Ishikawa (cell line): ENCODE results near the gene RPL13.

Source experiments
- CEBPB ChIP-seq: IDR thresholded peaks from 2 replicates; pipeline ENCODE4 v1.6.1; 2012
- CREB1 ChIP-seq: IDR thresholded peaks from 2 replicates; pipeline ENCODE4 v1.6.1; 2012; ENCODE audit warnings: low read depth
- EGR1 ChIP-seq: IDR thresholded peaks from 2 replicates; pipeline ENCODE4 v1.6.1; 2012
- EP300 ChIP-seq: IDR thresholded peaks from 2 replicates; pipeline ENCODE4 v1.6.1; 2012; ENCODE audit warnings: borderline replicate concordance
- FOXM1 ChIP-seq: IDR thresholded peaks from 2 replicates; pipeline ENCODE4 v1.6.1; 2012; ENCODE audit warnings: low read depth, borderline replicate concordance
- MAX ChIP-seq: IDR thresholded peaks from 2 replicates; pipeline ENCODE4 v1.6.1; 2012
- NFIC ChIP-seq: IDR thresholded peaks from 2 replicates; pipeline ENCODE4 v1.6.1; 2012
- RAD21 ChIP-seq: IDR thresholded peaks from 2 replicates; pipeline ENCODE4 v1.6.1; 2012; ENCODE audit warnings: low read depth
- REST ChIP-seq: IDR thresholded peaks from 2 replicates; pipeline ENCODE4 v1.6.1; 2012; ENCODE audit warnings: low read depth, mild to moderate bottlenecking
- TAF1 ChIP-seq: IDR thresholded peaks from 2 replicates; pipeline ENCODE4 v1.6.1; 2012; ENCODE audit warnings: low read depth, mild to moderate bottlenecking
- TCF12 ChIP-seq: IDR thresholded peaks from 2 replicates; pipeline ENCODE4 v1.6.1; 2012; ENCODE audit warnings: low read depth
- TEAD4 ChIP-seq: IDR thresholded peaks from 2 replicates; pipeline ENCODE4 v1.6.1; 2012
- USF1 ChIP-seq: IDR thresholded peaks from 2 replicates; pipeline ENCODE4 v1.6.1; 2012
- YY1 ChIP-seq: IDR thresholded peaks from 2 replicates; pipeline ENCODE4 v1.6.1; 2012; ENCODE audit warnings: low read depth
- ZBTB7A ChIP-seq: IDR thresholded peaks from 2 replicates; pipeline ENCODE4 v1.6.1; 2012; ENCODE audit warnings: low read depth

The RPL13 gene

GRCh38 chr16:89593841-89594240 is 33.4 kb downstream of the RPL13 start:
- TF ChIP-seq YY1 (no peak), FOXM1 (no peak), EP300 (no peak), CREB1 (no peak), EGR1 (no peak), REST (no peak), TCF12 (no peak), RAD21 (no peak), CEBPB (no peak)

- TF ChIP-seq MAX (no peak), TEAD4 (no peak), CEBPB (no peak), YY1 (no peak), RAD21 (no peak), EP300 (no peak), USF1 (no peak), ZBTB7A (no peak), TAF1 (no peak), CREB1 (no peak), TCF12 (no peak), EGR1 (no peak), REST (no peak), NFIC (no peak), FOXM1 (no peak)
These were observed 35.0 kb downstream of the RPL13 start for GRCh38 chr16:89595330-89596060.

GRCh38 chr16:89596061-89596689 is 35.7 kb downstream of the RPL13 start:
- TF ChIP-seq YY1 = no peak
- TF ChIP-seq ZBTB7A = no peak
- TF ChIP-seq USF1 = no peak
- TF ChIP-seq MAX = no peak
- TF ChIP-seq FOXM1 = no peak
- no peak for TF ChIP-seq TEAD4
- no peak for TF ChIP-seq CEBPB
- no peak for TF ChIP-seq RAD21
- TF ChIP-seq TAF1 = no peak
- TF ChIP-seq EGR1 = no peak
- no peak for TF ChIP-seq TCF12
- no peak for TF ChIP-seq EP300

- no peak for TF ChIP-seq NFIC
These were observed 36.6 kb downstream of the RPL13 start for GRCh38 chr16:89596957-89597649.

- TF ChIP-seq TAF1 (no peak), EGR1 (no peak), REST (no peak), FOXM1 (no peak), CEBPB (no peak), MAX (no peak), RAD21 (no peak), USF1 (no peak), NFIC (no peak), EP300 (no peak), TCF12 (no peak)
These were observed 37.7 kb downstream of the RPL13 start for GRCh38 chr16:89598199-89598598.
